Measurements from ENCODE around the gene MKRN1.
"Not testable (repeated sequence)": the region's sequence is repeated elsewhere in the genome, so short reads cannot be mapped to it uniquely, and the experiment has no call there.

DNA sequence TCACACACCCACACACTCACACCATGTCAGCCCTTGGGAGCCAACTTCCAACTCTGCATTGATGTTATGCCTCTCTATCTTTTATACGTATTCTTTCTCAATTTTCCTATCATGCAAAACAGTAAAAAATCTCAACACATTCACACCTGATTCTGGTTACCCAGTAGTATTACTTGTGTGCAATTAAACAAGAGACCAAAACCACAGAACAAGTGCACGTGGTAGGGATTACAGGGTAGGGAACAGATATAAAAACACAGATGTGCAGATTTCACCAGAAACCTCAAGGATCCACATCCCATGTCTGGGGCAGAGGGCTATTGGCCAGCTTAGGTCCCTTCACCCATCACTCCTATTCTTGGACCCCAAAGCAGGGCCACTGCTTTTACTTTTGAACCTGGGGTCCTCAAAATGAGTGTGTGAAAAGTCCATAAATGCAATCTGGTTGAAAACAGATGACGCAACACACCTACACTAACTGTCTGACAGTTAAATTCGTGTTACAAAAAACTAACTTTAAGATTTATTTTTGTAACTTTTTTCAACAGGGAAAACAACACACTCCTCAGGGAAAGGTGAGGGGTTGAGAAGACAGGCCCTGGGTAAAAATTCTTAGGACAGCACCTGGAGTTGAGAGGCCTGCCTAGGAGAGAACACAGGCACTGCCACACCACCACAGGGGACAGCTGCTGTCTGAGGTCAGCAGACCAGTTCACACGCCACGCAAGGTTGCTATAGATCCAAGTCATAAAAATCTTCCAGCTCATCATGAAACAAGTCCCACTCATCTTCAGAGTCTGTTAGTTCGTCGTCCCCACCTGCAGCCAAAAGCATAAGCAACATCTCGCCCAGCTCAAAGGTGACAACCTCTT is 25.3 kb downstream of the MKRN1 start:
- TF ChIP-seq, protein P1, sequence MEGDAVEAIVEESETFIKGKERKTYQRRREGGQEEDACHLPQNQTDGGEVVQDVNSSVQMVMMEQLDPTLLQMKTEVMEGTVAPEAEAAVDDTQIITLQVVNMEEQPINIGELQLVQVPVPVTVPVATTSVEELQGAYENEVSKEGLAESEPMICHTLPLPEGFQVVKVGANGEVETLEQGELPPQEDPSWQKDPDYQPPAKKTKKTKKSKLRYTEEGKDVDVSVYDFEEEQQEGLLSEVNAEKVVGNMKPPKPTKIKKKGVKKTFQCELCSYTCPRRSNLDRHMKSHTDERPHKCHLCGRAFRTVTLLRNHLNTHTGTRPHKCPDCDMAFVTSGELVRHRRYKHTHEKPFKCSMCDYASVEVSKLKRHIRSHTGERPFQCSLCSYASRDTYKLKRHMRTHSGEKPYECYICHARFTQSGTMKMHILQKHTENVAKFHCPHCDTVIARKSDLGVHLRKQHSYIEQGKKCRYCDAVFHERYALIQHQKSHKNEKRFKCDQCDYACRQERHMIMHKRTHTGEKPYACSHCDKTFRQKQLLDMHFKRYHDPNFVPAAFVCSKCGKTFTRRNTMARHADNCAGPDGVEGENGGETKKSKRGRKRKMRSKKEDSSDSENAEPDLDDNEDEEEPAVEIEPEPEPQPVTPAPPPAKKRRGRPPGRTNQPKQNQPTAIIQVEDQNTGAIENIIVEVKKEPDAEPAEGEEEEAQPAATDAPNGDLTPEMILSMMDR (IDR thresholded peaks at IDR 0.05): not testable (repeated sequence)
- TF ChIP-seq EP300 (IDR thresholded peaks at IDR 0.05): not testable (repeated sequence)
